ENCODE data around the gene EPN1. TPM values are rescaled to one million over a fixed set of nuclear protein-coding genes. Genes with fewer than 3 reads are reported as not detected.

The EPN1 gene
- total and polyA plus RNA-seq, 9 of the 15 experiments (the other 6 are each of a cell fraction or from before 2014, with no cell fraction given) = 0.08 to 138 (median 12.7) TPM

- TF ChIP-seq ZBTB43 (CRISPR knock-in tag; IDR thresholded peaks at IDR 0.05) (no peak), RBM17 (IDR thresholded peaks at IDR 0.05; ENCODE audit: borderline replicate concordance, low read depth, low read length) (no peak), TSHZ1 (CRISPR knock-in tag; IDR thresholded peaks at IDR 0.05) (no peak), TCFL5 (CRISPR knock-in tag; conservative IDR thresholded peaks at IDR 0.05) (no peak), ESRRB (CRISPR knock-in tag; IDR thresholded peaks at IDR 0.05; ENCODE audit: borderline replicate concordance) (no peak), NR4A1 (CRISPR knock-in tag; IDR thresholded peaks at IDR 0.05) (no peak), NR4A1 (tag; IDR thresholded peaks at IDR 0.05) (no peak), CSDE1 (IDR thresholded peaks at IDR 0.05) (no peak), FOS (IDR thresholded peaks at IDR 0.05; ENCODE audit: extremely low read depth, insufficient read length) (no peak), SMARCA5 (IDR thresholded peaks at IDR 0.05) (no peak), IFI16 (CRISPR knock-in tag; IDR thresholded peaks at IDR 0.05) (no peak), MAZ (CRISPR knock-in tag; conservative IDR thresholded peaks at IDR 0.05 in 1 of 2, IDR thresholded peaks at IDR 0.05 in 1 of 2) (no peak; a peak in 1 of 4 replicates), FOXK1 (CRISPR knock-in tag; IDR thresholded peaks at IDR 0.05; ENCODE audit: borderline replicate concordance) (peak; percentile 92; the same call in 1 of the 2 replicates), CUX1 (CRISPR knock-in tag; IDR thresholded peaks at IDR 0.05) (no peak), TARDBP (IDR thresholded peaks at IDR 0.05) (no peak), GMEB1 (CRISPR knock-in tag; IDR thresholded peaks at IDR 0.05) (no peak), TRIM28 (IDR thresholded peaks at IDR 0.05) (no peak), ZBTB8A (IDR thresholded peaks at IDR 0.05; ENCODE audit: partially characterized antibody) (no peak)
These were observed 19.4 kb upstream of the EPN1 start (continued) for GRCh38 chr19:55655648-55656040.
